HFFc6 (cell line): ENCODE data around the gene RFX6. TPM values are rescaled to one million over a fixed set of nuclear protein-coding genes. Genes with fewer than 3 reads are reported as not detected.

Experiments
- DNase-seq: peaks from one replicate; pipeline ENCODE4 v3.0.0-alpha.2; 2018
- H3K27ac Mint-ChIP-seq: 2 replicates; pipeline ENCODE4 v1.8.0; 2020; ENCODE audit warnings: mild to moderate bottlenecking, mixed read lengths
- H3K27me3 Mint-ChIP-seq: 2 replicates; pipeline ENCODE4 v1.8.0; 2021; ENCODE audit warnings: mild to moderate bottlenecking, moderate library complexity, mixed read lengths; ENCODE audit not compliant: insufficient read depth
- H3K36me3 Mint-ChIP-seq: 2 replicates; pipeline ENCODE4 v1.8.0; 2021; ENCODE audit warnings: low read depth, mixed read lengths
- H3K4me1 Mint-ChIP-seq: 2 replicates; pipeline ENCODE4 v1.8.0; 2020; ENCODE audit warnings: low read depth, mixed read lengths
- H3K4me3 Mint-ChIP-seq: 2 replicates; pipeline ENCODE4 v1.8.0; 2020; ENCODE audit warnings: mild to moderate bottlenecking, moderate library complexity, mixed read lengths
- H3K9me3 Mint-ChIP-seq: 2 replicates; pipeline ENCODE4 v1.8.0; 2020; ENCODE audit warnings: mild to moderate bottlenecking, mixed read lengths
- total RNA-seq, 6 experiments: library from RNA; stranded (reverse); fragmentation: NEBNext Ultra II Directional; extraction: Animal tissue kit (Norgen Biotek cat#: 25700); gene quantifications; 2 replicates in 1 of 6; 3 replicates in 5 of 6; pipeline ENCODE4 v1.2.3, GENCODE V29; 2021
- TF ChIP-seq, protein P1 (sequence below): fragments of 200-600 bp; sonication (generic); IDR thresholded peaks from 2 replicates; pipeline ENCODE4 v1.5.0; 2021; ENCODE audit warnings: antibody characterized with exemption, mild to moderate bottlenecking

The RFX6 gene
- total RNA-seq, 6 experiments from 2014 or later = not detected

DNA sequence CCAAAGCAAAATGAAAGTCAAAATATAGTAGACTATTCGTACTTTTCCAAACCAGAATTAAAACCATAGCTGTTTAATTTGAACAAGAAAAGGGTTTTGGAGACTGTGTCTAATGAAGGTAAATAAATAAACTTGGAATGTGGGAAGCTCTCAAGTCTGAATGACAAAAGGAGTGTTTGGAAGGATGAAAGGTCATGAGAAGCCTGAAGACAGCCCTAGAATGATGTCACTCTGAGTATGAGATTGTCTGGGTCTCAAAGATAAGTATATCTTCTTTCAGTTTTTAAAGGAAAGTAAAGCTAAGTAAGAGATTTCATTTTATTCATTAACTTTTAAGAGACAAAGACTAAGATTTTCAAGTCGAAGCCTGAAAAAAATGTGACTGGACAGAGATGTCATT, 72.9 kb downstream of the RFX6 start:
- H3K4me3 Mint-ChIP-seq = no peak overlapping the region
- H3K27me3 Mint-ChIP-seq = peaks cover 7% of the 10 kb centered on the region; the same call in 1 of the 2 replicates
- TF ChIP-seq, protein P1, sequence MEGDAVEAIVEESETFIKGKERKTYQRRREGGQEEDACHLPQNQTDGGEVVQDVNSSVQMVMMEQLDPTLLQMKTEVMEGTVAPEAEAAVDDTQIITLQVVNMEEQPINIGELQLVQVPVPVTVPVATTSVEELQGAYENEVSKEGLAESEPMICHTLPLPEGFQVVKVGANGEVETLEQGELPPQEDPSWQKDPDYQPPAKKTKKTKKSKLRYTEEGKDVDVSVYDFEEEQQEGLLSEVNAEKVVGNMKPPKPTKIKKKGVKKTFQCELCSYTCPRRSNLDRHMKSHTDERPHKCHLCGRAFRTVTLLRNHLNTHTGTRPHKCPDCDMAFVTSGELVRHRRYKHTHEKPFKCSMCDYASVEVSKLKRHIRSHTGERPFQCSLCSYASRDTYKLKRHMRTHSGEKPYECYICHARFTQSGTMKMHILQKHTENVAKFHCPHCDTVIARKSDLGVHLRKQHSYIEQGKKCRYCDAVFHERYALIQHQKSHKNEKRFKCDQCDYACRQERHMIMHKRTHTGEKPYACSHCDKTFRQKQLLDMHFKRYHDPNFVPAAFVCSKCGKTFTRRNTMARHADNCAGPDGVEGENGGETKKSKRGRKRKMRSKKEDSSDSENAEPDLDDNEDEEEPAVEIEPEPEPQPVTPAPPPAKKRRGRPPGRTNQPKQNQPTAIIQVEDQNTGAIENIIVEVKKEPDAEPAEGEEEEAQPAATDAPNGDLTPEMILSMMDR = no peak
- DNase-seq = no peak
- peaks cover 8% of the 10 kb centered on the region for H3K4me1 Mint-ChIP-seq
- H3K27ac Mint-ChIP-seq = no peak overlapping the region
- no peaks in the 10 kb centered on the region for H3K36me3 Mint-ChIP-seq
- no peaks in the 10 kb centered on the region for H3K9me3 Mint-ChIP-seq

- TF ChIP-seq, protein P1 = no peak
- DNase-seq = no peak
- H3K27ac Mint-ChIP-seq = no peak overlapping the region
- no peaks in the 10 kb centered on the region for H3K4me1 Mint-ChIP-seq
- H3K27me3 Mint-ChIP-seq = peaks cover 4% of the 10 kb centered on the region; the same call in 1 of the 2 replicates
- no peaks in the 10 kb centered on the region for H3K36me3 Mint-ChIP-seq
- no peaks in the 10 kb centered on the region for H3K9me3 Mint-ChIP-seq
- H3K4me3 Mint-ChIP-seq = no peak overlapping the region
Measured at GRCh38 chr6:116954335-116954734, 77.3 kb downstream of the RFX6 start.

- TF ChIP-seq, protein P1 = no peak
- no peaks in the 10 kb centered on the region for H3K36me3 Mint-ChIP-seq
- no peak for DNase-seq
- no peaks in the 10 kb centered on the region for H3K9me3 Mint-ChIP-seq
- no peak overlapping the region for H3K27ac Mint-ChIP-seq
- no peaks in the 10 kb centered on the region for H3K4me1 Mint-ChIP-seq
- no peak overlapping the region for H3K4me3 Mint-ChIP-seq
- H3K27me3 Mint-ChIP-seq = peaks cover 2% of the 10 kb centered on the region; the same call in 1 of the 2 replicates
Measured at GRCh38 chr6:116954938-116955337, 77.9 kb downstream of the RFX6 start.

DNA sequence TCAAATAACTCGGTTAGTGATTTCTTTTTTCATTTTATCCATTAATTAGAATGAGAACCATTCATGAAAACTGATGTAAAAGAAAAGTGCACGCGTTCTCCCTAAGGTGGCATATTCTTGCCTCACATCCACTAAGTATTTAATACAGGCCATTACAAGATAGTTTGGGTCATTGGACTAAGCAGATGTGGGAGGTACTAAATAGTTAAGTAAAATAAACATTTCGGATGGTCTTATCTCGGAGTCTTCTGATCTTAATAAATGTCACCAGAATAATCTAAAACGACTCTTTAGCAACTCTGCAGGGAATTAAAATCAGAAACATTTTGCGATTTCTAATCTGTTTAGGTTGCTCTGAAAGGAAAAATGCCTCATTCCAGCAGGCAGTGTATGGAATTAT, 78.7 kb downstream of the RFX6 start:
- Mint-ChIP-seq H3K9me3 (no peaks in the 10 kb centered on the region), H3K27me3 (0 out of 2 replicates have a peak, but pooled peaks cover 2% of the 10 kb centered on the region)
- TF ChIP-seq, protein P1 = no peak

GRCh38 chr6:116963972-116964371, 86.9 kb downstream of the RFX6 start:
- H3K36me3 Mint-ChIP-seq = no peaks in the 10 kb centered on the region

More for the DNA sequence above, 78.7 kb downstream of the RFX6 start:
- DNase-seq = no peak
- H3K4me3 Mint-ChIP-seq = no peak overlapping the region
- H3K4me1 Mint-ChIP-seq = no peaks in the 10 kb centered on the region
- no peak overlapping the region for H3K27ac Mint-ChIP-seq
- H3K36me3 Mint-ChIP-seq = no peaks in the 10 kb centered on the region

More at GRCh38 chr6:116963972-116964371, 86.9 kb downstream of the RFX6 start:
- TF ChIP-seq, protein P1 = no peak
- Mint-ChIP-seq H3K27ac (no peak overlapping the region), H3K27me3 (peaks cover 12% of the 10 kb centered on the region; the same call in 1 of the 2 replicates), H3K4me1 (no peaks in the 10 kb centered on the region), H3K9me3 (no peaks in the 10 kb centered on the region), H3K4me3 (no peak overlapping the region)
- no peak for DNase-seq
